B cell (primary cell): ENCODE measurements around the gene ITPRIP. TPM values are rescaled to one million over a fixed set of nuclear protein-coding genes. Genes with fewer than 3 reads are reported as not detected.

Experiments used
- ATAC-seq: fragments of 200-7000 bp; cut with Tn5 transposase; one replicate; pipeline ENCODE4 v1.10.0; 2021; ENCODE audit warnings: low read depth, mild to moderate bottlenecking, moderate number of reproducible peaks, moderate library complexity
- CTCF ChIA-PET: fragments of 350-600 bp; sonication (Branson Sonifier 250); formaldehyde crosslinking; loops from one replicate; lab custom pipeline; 2021; ENCODE audit warnings: antibody characterized with exemption, inconsistent platforms; lab: Charles Lee
- POLR2A ChIA-PET: fragments of 350-600 bp; sonication (Branson Sonifier 250); formaldehyde crosslinking; loops from one replicate; lab custom pipeline; 2021; ENCODE audit warnings: antibody characterized with exemption; lab: Charles Lee
- DNase-seq: peaks from one replicate; pipeline ENCODE4 v3.0.0; 2013
- H2AFZ ChIP-seq: 2 replicates; pipeline ENCODE4 v1.6.1; 2012; ENCODE audit warnings: mild to moderate bottlenecking, low read depth, low read length; ENCODE audit not compliant: insufficient read depth, poor library complexity, severe bottlenecking
- H3K27ac ChIP-seq, 2 donors: 1 replicate in 1 of 2; 2 replicates in 1 of 2; pipeline ENCODE4 v1.5.1; 2012 to 2013; ENCODE audit warnings: low read length in 2 of 2, mild to moderate bottlenecking in 2 of 2, moderate library complexity in 1 of 2
- H3K27me3 ChIP-seq, 4 experiments: fragments of 200-600 bp in 1 of 4; sonication (generic) in 1 of 4; replicated peaks in 1 of 4; 1 replicate in 2 of 4; 2 replicates in 2 of 4; pipeline versions ENCODE4 v1.6.1 to v1.7.0; 2013 to 2016; ENCODE audit warnings: low read length in 3 of 4, mild to moderate bottlenecking in 2 of 4, mixed read lengths in 1 of 4, moderate library complexity in 1 of 4; ENCODE audit not compliant: insufficient read depth in 4 of 4, control insufficient read depth in 3 of 4; ENCODE audit errors: control extremely low read depth in 1 of 4
- H3K36me3 ChIP-seq, 2 experiments: replicated peaks in 1 of 2; 1 replicate in 1 of 2; 2 replicates in 1 of 2; pipeline versions ENCODE4 v1.6.1 to v1.7.1; 2013; ENCODE audit warnings: low read length in 1 of 2; ENCODE audit not compliant: insufficient read depth in 2 of 2, control insufficient read depth in 1 of 2; ENCODE audit errors: control extremely low read depth in 1 of 2, extremely low read depth in 1 of 2
- H3K4me1 ChIP-seq, 2 donors: fragments of 200-600 bp in 1 of 2; sonication (generic) in 1 of 2; 1 replicate in 1 of 2; 2 replicates in 1 of 2; pipeline versions ENCODE4 v1.5.1 to v1.6.1; 2013 to 2017; ENCODE audit warnings: low read length in 2 of 2; ENCODE audit not compliant: control insufficient read depth in 2 of 2, insufficient read depth in 2 of 2
- H3K4me2 ChIP-seq: replicated peaks from 2 replicates; pipeline ENCODE3; 2012; ENCODE audit warnings: mild to moderate bottlenecking, low read depth, low read length; ENCODE audit not compliant: poor library complexity, severe bottlenecking
- H3K4me3 ChIP-seq, 5 experiments: fragments of 200-600 bp in 1 of 5; sonication (generic) in 1 of 5; 1 replicate in 3 of 5; 2 replicates in 2 of 5; pipeline versions ENCODE4 v1.5.1 to v1.7.0; 2011 to 2016; ENCODE audit warnings: low read length in 4 of 5, mild to moderate bottlenecking in 4 of 5, low read depth in 2 of 5, control low read depth in 1 of 5, moderate library complexity in 1 of 5; ENCODE audit not compliant: insufficient read depth in 1 of 5; ENCODE audit errors: control extremely low read depth in 1 of 5, extremely low read depth in 1 of 5
- H3K79me2 ChIP-seq: fragments of 200-600 bp; sonication (generic); one replicate; pipeline ENCODE4 v1.6.0; 2016; ENCODE audit warnings: low read length; ENCODE audit not compliant: control insufficient read depth, insufficient read depth
- H3K9ac ChIP-seq: fragments of 200-600 bp; sonication (generic); 2 replicates; pipeline ENCODE4 v1.6.1; 2017; ENCODE audit warnings: mild to moderate bottlenecking, low read length, moderate library complexity
- H3K9me3 ChIP-seq, 3 donors: one replicate each; pipeline versions ENCODE4 v1.6.1 to v1.7.1; 2013; ENCODE audit warnings: low read length in 2 of 3; ENCODE audit not compliant: control insufficient read depth in 2 of 3, insufficient read depth in 1 of 3; ENCODE audit errors: control extremely low read depth in 1 of 3
- H4K20me1 ChIP-seq: 2 replicates; pipeline ENCODE4 v1.6.0; 2012; ENCODE audit warnings: mild to moderate bottlenecking, low read length; ENCODE audit not compliant: insufficient read depth, control insufficient read depth, poor library complexity, severe bottlenecking
- H3K27ac Mint-ChIP-seq: one replicate; pipeline ENCODE4 v1.8.0; 2021; ENCODE audit warnings: mixed read lengths
- H3K27me3 Mint-ChIP-seq: one replicate; pipeline ENCODE4 v1.8.0; 2021; ENCODE audit warnings: mixed read lengths
- H3K4me1 Mint-ChIP-seq: one replicate; pipeline ENCODE4 v1.8.0; 2021; ENCODE audit warnings: mixed read lengths
- H3K4me3 Mint-ChIP-seq: one replicate; pipeline ENCODE4 v1.8.0; 2021; ENCODE audit warnings: mixed read lengths
- H3K9me3 Mint-ChIP-seq: one replicate; pipeline ENCODE4 v1.8.0; 2022; ENCODE audit warnings: mixed read lengths; ENCODE audit not compliant: insufficient read depth
- CTCF ChIP-seq: fragments of 200-600 bp; IDR thresholded peaks from one replicate; pipeline ENCODE4 v1.8.0; 2022; ENCODE audit warnings: antibody characterized with exemption, mild to moderate bottlenecking
- EZH2 ChIP-seq: IDR thresholded peaks from 2 replicates; pipeline ENCODE4 v1.6.1; 2012; ENCODE audit warnings: borderline replicate concordance, low read depth, mild to moderate bottlenecking, moderate library complexity, low read length; ENCODE audit not compliant: insufficient read depth, poor library complexity, severe bottlenecking
- WGBS: methylation state at CpG from one replicate; pipeline ENCODE4 v1.1.5; 2013; ENCODE audit warnings: missing lambda C conversion rate; ENCODE audit not compliant: insufficient coverage; 5-methylcytosine and 5-hydroxymethylcytosine counted together
- intact Hi-C: fragments of 100-400 bp; cut with micrococcal nuclease; formaldehyde crosslinking; loops from one replicate; pipeline ENCODE4 v1.10.0; 2022
- polyA plus RNA-seq: library from polyadenylated mRNA; depleted of rRNA; stranded (reverse); fragments of >200 nt; gene quantifications from 2 replicates; pipeline ENCODE4 v1.2.3, GENCODE V29; 2012
- total RNA-seq, 2 donors: library from RNA; stranded (reverse); fragments of 120-200 nt in 1 of 2; gene quantifications; 1 replicate in 1 of 2; 2 replicates in 1 of 2; pipeline versions ENCODE4 v1.2.3 to v1.2.4, GENCODE V29; 2013 to 2022

Gene ITPRIP
- total and polyA plus RNA-seq, 2 donors (not counting 1 experiment from before 2014, with no cell fraction given) = 22.5 to 28.5 TPM

GRCh38 chr10:104308439-104308903 lies 29.8 kb downstream of the ITPRIP start:
- no peaks in the 10 kb centered on the region for H3K27me3 Mint-ChIP-seq
- ATAC-seq (no peak), DNase-seq (no peak)
- peaks cover 39% of the 10 kb centered on the region for H4K20me1 ChIP-seq
- peak overlapping the region; percentile 9 for H3K4me2 ChIP-seq
- no peak overlapping the region for H3K4me3 ChIP-seq
- peaks cover 0 to 28% of the 10 kb centered on the region in 2 experiments for H3K36me3 ChIP-seq
- H3K79me2 ChIP-seq = no peaks in the 10 kb centered on the region
- intact Hi-C loops = no loop called here
- peaks cover 23% of the 10 kb centered on the region for H3K4me1 Mint-ChIP-seq
- peak overlapping the region in 1 of 2 donors; percentile 49 for H3K27ac ChIP-seq
- ChIA-PET CTCF (interaction anchor here (3.7 to 23.3 kb wide), 5 partner anchors 11 to 40 kb away, joined by 42 to 594 read pairs (median 108); partner anchors contain the start of genes CFAP58 and ITPRIP), POLR2A (no interaction called here)
- no peak overlapping the region for H3K4me3 Mint-ChIP-seq
- no peaks in the 10 kb centered on the region for H3K27me3 ChIP-seq
- peaks cover 13 to 21% of the 10 kb centered on the region in 2 donors for H3K4me1 ChIP-seq
- no peak overlapping the region for H2AFZ ChIP-seq
- no peak overlapping the region for H3K9ac ChIP-seq
- no peaks in the 10 kb centered on the region for H3K9me3 ChIP-seq
- no peak for TF ChIP-seq CTCF
- no peak for TF ChIP-seq EZH2
- H3K27ac Mint-ChIP-seq = peak overlapping the region; percentile 76
- 11% methylated on average over 4 of the region's 4 CpGs for WGBS
- H3K9me3 Mint-ChIP-seq = no peaks in the 10 kb centered on the region
